Lower leg skin (tissue), 4 donors: ENCODE results near the gene PTTG1IP. TPM values are rescaled to one million over a fixed set of nuclear protein-coding genes. Genes with fewer than 3 reads are reported as not detected.
A peak's percentile ranks its signal among the peaks of the same experiment; 100 is the strongest.
"Not testable (repeated sequence)": the region's sequence is repeated elsewhere in the genome, so short reads cannot be mapped to it uniquely, and the experiment has no call there.

ENCODE experiments used
- DNase-seq, 2 donors: peaks; one replicate each; pipeline ENCODE4 v3.0.0-alpha.2; 2019; ENCODE audit warnings: low spot score in 2 of 2
- H3K4me3 ChIP-seq: fragments of 200-600 bp; sonication (generic); 2 replicates; pipeline ENCODE4 v1.5.1; 2017; ENCODE audit warnings: mild to moderate bottlenecking, low read depth; ENCODE audit not compliant: poor library complexity, severe bottlenecking
- POLR2A ChIP-seq, 2 donors: fragments of 450-650 bp; IDR thresholded peaks; one replicate each; pipeline ENCODE4 v1.6.1; 2016 to 2017; ENCODE audit warnings: antibody characterized with exemption in 2 of 2, mild to moderate bottlenecking in 1 of 2, moderate library complexity in 1 of 2
- WGBS, 2 donors: methylation state at CpG; one replicate each; pipeline ENCODE4 v1.1.5; 2018; 5-methylcytosine and 5-hydroxymethylcytosine counted together
- intact Hi-C: fragments of 100-400 bp; cut with DNase I; formaldehyde crosslinking; loops from one replicate; pipeline ENCODE4 v1.15.0; 2023; ENCODE audit warnings: low total_unique reads
- total RNA-seq, 4 donors: library from RNA; depleted of rRNA; stranded (reverse); fragments of >200 nt; gene quantifications; one replicate each; pipeline ENCODE4 v1.1.0, GENCODE V29; 2016
- TF ChIP-seq, protein P1 (sequence below), 3 donors: fragments of 450-650 bp; IDR thresholded peaks; one replicate each; pipeline ENCODE4 v1.5.1; 2016; ENCODE audit warnings: antibody characterized with exemption in 3 of 3, mild to moderate bottlenecking in 3 of 3, moderate library complexity in 2 of 3

Gene PTTG1IP
- total RNA-seq, 4 donors from 2014 or later = 110 to 193 (median 133) TPM

DNA sequence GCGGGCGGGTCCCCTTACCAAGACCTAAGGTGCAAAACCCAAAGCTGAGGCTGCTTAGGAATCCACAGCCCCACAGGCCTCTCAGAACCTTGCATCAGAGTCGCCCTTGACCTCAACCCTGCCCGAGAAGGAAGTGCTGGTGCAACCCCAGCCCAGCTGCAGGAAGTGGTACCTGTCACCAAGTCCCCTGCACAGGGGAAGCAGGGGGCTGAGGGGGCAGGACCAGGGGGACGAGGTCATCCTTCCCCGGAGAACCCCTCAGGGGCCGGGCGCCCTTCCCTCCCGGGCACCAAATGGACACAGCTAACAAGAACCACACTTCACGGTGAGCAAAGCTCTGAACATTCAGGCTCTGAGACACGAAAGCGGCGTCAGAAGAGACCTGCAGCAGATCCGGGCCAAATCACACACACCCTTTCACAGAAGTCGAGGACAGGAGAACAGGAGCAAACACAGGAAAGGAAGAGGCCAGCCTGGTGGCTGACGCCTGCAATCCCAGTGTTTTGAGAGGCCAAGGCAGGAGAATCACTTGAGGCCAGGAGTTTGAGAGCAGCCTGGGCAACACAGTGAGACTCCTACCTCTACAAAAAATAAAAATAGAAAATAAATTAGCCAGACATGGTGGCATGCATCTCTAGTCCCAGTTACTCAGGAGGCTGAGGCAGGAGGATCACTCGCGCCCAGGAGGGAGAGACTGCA is 40.8 kb upstream of the PTTG1IP start:
- WGBS, 2 donors = 79 to 88% methylated on average over 18 of the region's 18 CpGs
- intact Hi-C loops = no loop called here
- no peak overlapping the region for H3K4me3 ChIP-seq
- TF ChIP-seq, protein P1, sequence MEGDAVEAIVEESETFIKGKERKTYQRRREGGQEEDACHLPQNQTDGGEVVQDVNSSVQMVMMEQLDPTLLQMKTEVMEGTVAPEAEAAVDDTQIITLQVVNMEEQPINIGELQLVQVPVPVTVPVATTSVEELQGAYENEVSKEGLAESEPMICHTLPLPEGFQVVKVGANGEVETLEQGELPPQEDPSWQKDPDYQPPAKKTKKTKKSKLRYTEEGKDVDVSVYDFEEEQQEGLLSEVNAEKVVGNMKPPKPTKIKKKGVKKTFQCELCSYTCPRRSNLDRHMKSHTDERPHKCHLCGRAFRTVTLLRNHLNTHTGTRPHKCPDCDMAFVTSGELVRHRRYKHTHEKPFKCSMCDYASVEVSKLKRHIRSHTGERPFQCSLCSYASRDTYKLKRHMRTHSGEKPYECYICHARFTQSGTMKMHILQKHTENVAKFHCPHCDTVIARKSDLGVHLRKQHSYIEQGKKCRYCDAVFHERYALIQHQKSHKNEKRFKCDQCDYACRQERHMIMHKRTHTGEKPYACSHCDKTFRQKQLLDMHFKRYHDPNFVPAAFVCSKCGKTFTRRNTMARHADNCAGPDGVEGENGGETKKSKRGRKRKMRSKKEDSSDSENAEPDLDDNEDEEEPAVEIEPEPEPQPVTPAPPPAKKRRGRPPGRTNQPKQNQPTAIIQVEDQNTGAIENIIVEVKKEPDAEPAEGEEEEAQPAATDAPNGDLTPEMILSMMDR (IDR thresholded peaks at IDR 0.05) = no peak
- TF ChIP-seq POLR2A (IDR thresholded peaks at IDR 0.05) = no peak
- DNase-seq = no peak

DNA sequence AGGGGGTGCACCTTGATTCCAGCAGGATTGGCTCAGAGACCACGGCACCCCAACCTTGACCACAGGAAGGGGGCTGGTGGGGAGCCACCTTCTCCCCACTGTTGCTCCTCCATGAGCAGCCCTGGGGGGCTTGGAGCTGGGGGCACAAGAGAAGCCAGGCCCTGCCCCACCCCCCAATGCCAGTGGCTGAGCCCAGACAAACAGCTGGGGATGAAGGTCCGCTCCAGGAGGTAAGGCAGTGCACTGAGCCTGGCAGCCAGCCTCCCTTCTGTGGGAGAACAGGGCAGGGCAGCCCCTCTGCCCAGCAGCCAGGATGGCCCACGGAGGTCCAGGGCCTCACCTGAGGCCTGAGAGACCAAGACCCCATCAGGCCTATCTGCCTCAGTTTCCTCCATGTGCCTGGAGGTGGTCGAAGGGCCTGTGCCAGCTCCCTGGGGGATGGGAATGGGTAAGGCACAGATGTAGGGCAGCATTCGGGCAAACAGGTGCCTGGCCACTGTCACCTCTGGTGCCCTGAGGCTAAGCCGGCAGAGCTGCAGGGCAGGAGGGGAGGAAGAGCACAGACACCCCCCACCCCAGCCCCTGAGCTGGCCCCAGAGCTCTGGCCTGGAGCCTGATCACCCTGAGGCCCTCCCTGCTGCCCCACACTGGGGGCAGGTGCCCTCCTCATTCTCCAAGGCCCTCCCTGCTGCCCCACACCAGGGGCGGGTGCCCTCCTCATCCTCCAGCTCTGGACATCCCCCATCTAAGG is 40.1 kb upstream of the PTTG1IP start:
- intact Hi-C loops = no loop called here
- 85 to 89% methylated on average over 4 to 6 of the region's 7 CpGs for WGBS, 2 donors
- TF ChIP-seq, protein P1 (IDR thresholded peaks at IDR 0.05) = no peak
- TF ChIP-seq POLR2A (IDR thresholded peaks at IDR 0.05) = no peak
- no peak for DNase-seq
- no peak overlapping the region for H3K4me3 ChIP-seq

DNA sequence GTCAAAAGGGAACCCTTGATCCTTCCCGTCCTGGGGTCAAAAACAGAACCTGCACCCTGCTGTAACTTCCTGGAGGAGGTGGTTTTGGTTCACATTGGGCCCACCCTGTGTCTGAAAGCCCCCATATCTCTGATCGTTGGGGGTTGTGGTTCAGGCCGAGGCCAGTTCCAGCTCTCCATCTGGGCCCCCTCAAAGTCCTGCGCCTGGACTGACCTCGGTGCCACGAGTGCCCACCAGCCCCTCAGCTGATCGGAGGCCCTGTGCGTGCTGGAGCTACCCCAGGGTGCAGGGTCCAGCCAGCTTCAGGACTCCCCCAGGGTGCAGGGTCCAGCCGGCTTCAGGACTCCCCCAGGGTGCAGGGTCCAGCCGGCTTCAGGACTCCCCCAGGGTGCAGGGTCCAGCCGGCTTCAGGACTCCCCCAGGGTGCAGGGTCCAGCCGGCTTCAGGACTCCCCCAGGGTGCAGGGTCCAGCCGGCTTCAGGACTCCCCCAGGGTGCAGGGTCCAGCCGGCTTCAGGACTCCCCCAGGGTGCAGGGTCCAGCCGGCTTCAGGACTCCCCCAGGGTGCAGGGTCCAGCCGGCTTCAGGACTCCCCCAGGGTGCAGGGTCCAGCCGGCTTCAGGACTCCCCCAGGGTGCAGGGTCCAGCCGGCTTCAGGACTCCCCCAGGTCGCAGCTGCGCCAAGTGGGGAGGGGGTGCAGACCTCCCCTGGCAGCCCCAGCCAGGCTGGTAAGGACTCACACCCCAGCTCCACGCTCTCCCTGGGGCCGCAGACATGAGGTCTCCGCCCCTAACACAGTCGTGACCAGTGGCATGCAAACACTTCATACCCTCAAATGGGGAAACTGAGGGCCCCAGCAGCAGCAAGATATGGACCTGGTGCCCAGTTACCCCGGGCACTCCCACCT is 39.3 kb upstream of the PTTG1IP start:
- 58 to 71% methylated on average over 12 to 13 of the region's 25 CpGs for WGBS, 2 donors
- DNase-seq, H3K4me3 ChIP-seq, intact Hi-C loops: not testable (repeated sequence)

DNA sequence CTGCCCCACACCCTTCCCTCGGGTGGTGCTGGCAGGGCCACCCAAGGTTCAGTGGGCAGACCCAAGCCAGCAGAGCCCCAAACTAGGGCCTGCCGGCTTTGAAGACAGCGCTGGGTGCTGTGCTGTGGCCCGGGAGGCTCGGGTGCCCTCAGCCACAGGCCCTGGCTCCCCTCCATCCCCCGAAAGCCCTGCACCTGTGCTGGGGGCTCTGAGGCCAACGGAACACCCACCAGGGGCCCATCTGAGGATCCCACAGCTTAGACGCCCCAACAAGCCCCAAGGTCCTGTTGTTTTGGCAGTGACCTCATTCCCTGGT is 38.6 kb upstream of the PTTG1IP start:
- H3K4me3 ChIP-seq = no peak overlapping the region
- TF ChIP-seq, protein P1 (IDR thresholded peaks at IDR 0.05) = no peak
- TF ChIP-seq POLR2A (IDR thresholded peaks at IDR 0.05) = no peak
- no peak for DNase-seq
- intact Hi-C loops = no loop called here
- 17 to 41% methylated on average over 8 of the region's 8 CpGs for WGBS, 2 donors

DNA sequence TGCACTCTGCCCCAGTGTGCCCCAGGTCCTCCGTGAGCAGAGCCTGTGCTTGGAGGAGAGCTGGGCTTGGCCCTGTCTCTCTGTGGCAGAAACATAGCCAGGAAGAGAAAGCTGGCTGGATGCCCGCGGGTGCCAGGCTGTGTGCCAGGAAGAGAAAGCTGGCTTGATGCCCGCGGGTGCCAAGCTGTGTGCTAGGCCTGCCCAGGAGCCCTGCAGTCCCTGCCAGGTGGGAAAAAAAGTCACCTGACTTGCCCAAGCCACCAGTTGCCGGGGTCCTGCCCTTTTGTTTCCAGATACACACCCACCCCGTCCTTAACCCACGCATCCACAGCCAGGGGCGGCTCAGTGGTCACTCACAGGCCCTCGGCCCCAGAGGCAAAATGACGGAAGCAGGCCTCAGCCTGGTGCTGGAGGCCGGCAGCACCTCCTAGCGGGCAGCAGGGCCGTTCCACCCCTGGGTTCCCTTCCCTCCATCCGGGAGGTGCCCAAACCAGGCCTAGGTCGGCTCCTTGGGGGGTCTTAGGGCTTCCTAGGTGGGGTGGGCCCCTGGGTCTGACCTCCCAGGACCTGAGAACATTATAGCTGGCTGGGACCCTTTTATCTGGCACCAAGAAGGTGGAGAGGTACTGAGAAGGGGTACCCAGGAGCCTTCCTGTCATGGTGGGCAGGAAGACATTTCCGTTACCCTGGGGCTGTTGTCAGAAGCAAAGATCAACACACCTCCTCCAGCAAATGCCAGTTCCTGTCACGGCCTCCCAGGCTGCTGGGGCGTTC is 38.1 kb upstream of the PTTG1IP start:
- DNase-seq = peak; percentile 73 to 95
- TF ChIP-seq, protein P1 (IDR thresholded peaks at IDR 0.05) = peak in 1 of 3 donors; percentile 38
- no peak for TF ChIP-seq POLR2A (IDR thresholded peaks at IDR 0.05)
- no peak overlapping the region for H3K4me3 ChIP-seq
- WGBS, 2 donors = 27 to 32% methylated on average over 13 to 17 of the region's 19 CpGs
- intact Hi-C loops = no loop called here
